ENCODE data around the gene SLC66A3.

The SLC66A3 gene

DNA sequence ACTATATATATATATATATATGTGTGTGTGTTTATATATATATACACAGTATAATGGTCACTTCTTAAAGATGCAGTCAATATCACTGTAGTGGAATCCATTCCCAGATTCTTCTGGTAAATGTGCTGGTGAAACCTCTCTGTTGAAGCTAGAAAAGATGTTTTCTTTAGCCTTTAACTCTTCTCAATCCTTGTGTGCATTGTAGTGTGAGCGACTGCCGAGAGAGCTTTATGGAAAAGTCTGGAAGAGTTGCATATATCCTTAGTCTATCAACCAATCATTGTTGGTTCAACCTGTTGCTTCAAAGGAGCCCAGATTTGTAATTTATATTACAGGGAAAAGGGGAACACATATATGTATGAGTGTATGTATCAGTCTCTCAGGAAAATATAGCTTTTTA lies 27.7 kb downstream of the SLC66A3 start:
- H3K36me3 ChIP-seq, result no peaks in the 10 kb centered on the region; the same call in 1 of the 2 replicates

DNA sequence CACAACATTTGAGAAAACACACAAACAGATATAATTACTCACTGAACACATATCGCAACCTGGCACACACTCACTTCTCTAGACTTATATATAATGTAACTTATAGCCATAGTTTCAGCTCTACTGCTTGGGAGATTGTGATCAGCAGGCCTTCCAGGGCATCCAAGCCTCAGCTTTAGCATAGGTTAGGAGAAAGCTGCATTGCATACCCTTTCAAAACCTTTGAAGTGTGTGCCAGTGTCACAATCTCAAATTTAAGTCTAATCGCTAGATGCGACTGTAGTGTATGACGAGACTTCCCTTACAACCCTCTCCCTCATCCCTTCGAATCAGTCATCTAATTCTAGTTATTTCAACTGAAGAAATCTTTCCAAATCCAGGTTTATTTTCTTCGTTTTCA lies 30.9 kb downstream of the SLC66A3 start:
- no peak for DNase-seq
- peaks cover 6% of the 10 kb centered on the region; the same call in 1 of the 2 replicates for H3K4me1 ChIP-seq

More for the DNA sequence above, 27.7 kb downstream of the SLC66A3 start:
- DNase-seq, result no peak
- TF ChIP-seq, protein P1, sequence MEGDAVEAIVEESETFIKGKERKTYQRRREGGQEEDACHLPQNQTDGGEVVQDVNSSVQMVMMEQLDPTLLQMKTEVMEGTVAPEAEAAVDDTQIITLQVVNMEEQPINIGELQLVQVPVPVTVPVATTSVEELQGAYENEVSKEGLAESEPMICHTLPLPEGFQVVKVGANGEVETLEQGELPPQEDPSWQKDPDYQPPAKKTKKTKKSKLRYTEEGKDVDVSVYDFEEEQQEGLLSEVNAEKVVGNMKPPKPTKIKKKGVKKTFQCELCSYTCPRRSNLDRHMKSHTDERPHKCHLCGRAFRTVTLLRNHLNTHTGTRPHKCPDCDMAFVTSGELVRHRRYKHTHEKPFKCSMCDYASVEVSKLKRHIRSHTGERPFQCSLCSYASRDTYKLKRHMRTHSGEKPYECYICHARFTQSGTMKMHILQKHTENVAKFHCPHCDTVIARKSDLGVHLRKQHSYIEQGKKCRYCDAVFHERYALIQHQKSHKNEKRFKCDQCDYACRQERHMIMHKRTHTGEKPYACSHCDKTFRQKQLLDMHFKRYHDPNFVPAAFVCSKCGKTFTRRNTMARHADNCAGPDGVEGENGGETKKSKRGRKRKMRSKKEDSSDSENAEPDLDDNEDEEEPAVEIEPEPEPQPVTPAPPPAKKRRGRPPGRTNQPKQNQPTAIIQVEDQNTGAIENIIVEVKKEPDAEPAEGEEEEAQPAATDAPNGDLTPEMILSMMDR (IDR thresholded peaks at IDR 0.05; ENCODE audit: low read depth, low read length), result no peak
- no peaks in the 10 kb centered on the region for H3K27me3 ChIP-seq
- H3K9me3 ChIP-seq, result no peaks in the 10 kb centered on the region
- H3K4me3 ChIP-seq (ENCODE audit: low read depth, low read length), result no peak overlapping the region
- peaks cover 10% of the 10 kb centered on the region for H3K4me1 ChIP-seq

DNA sequence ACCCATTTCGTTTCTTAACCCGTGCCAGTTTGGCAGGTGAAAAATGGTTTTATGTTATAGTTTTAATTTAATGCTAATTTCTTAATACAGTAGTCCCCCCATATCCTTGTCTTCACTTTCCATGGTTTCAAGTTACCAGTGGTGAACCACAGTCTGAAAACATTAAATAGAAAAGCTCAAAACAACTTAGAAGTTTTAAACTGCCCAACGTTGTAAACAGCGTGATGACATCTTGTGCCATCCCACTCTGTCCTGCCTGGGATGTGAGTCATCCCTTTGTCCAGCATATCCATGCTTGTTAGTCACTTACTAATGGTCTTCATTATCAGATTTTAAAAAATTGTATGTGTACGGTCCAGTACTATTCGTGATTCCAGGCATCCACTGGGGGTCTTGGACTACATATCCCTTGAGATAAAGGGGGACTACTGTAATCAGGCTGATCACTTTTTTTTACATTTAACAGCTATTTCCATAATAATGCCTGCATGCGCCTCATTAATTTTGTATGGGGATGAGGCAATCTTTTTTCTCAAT lies 31.9 kb downstream of the SLC66A3 start:
- Histone ChIP-seq H3K4me3 (ENCODE audit: low read depth, low read length) (no peak overlapping the region), H3K4me1 (peaks cover 6% of the 10 kb centered on the region; the same call in 1 of the 2 replicates), H3K36me3 (peaks cover 10% of the 10 kb centered on the region), H3K27me3 (no peaks in the 10 kb centered on the region), H3K9me3 (no peaks in the 10 kb centered on the region)
- DNase-seq, result peak; percentile 29
- TF ChIP-seq, protein P1 (IDR thresholded peaks at IDR 0.05; ENCODE audit: low read depth, low read length), result no peak

More for the DNA sequence above, 30.9 kb downstream of the SLC66A3 start:
- no peaks in the 10 kb centered on the region for H3K9me3 ChIP-seq
- peaks cover 3% of the 10 kb centered on the region; the same call in 1 of the 2 replicates for H3K36me3 ChIP-seq
- H3K4me3 ChIP-seq (ENCODE audit: low read depth, low read length), result no peak overlapping the region
- TF ChIP-seq, protein P1 (IDR thresholded peaks at IDR 0.05; ENCODE audit: low read depth, low read length), result no peak
- H3K27me3 ChIP-seq, result no peaks in the 10 kb centered on the region

DNA sequence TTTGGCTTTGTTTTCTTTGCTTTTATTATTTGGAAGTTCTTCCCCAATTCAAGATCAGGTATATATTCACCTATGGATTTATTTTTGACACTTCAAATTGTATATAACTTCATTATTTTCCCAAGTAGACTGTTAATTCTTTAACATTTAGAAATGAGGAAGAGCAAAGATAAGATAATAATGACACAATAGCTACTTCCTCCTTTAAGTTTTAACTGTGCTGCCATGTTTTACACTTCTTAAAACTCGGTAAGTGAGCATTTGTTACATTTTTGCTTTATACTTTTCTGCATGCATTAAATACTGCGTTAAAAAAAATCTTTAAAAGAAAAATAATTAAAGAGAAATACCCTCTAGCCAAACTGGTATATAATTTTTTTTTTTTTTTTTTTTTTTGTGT lies 32.5 kb downstream of the SLC66A3 start:
- Histone ChIP-seq H3K4me1 (peaks cover 6% of the 10 kb centered on the region; the same call in 1 of the 2 replicates), H3K9me3 (no peaks in the 10 kb centered on the region), H3K27me3 (no peaks in the 10 kb centered on the region), H3K4me3 (ENCODE audit: low read depth, low read length) (no peak overlapping the region), H3K36me3 (peaks cover 14% of the 10 kb centered on the region)
- TF ChIP-seq, protein P1 (IDR thresholded peaks at IDR 0.05; ENCODE audit: low read depth, low read length), result no peak
- DNase-seq, result no peak

DNA sequence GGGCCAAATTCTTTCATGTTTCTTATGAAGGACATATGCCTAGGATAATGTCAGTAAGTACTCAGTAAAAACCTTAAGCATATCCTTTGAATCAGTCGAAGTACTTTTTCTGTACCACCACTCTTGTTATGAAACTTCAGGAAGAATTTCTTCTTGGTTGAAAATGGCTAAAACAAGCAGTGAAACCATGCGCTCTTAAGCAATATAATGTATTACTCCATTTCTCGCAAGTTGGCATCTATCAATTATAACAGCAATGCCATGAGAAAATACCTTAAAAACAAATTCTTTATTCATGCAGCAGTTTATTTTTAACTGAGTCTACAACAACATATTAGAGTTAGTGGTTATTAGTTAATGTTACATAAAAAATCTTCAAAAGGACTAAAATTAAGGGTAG lies 41.0 kb downstream of the SLC66A3 start:
- Histone ChIP-seq H3K27me3 (no peaks in the 10 kb centered on the region), H3K4me1 (no peaks in the 10 kb centered on the region), H3K9me3 (no peaks in the 10 kb centered on the region), H3K4me3 (ENCODE audit: low read depth, low read length) (no peak overlapping the region), H3K36me3 (peaks cover 24% of the 10 kb centered on the region)
- TF ChIP-seq, protein P1 (IDR thresholded peaks at IDR 0.05; ENCODE audit: low read depth, low read length), result no peak
- DNase-seq, result no peak

DNA sequence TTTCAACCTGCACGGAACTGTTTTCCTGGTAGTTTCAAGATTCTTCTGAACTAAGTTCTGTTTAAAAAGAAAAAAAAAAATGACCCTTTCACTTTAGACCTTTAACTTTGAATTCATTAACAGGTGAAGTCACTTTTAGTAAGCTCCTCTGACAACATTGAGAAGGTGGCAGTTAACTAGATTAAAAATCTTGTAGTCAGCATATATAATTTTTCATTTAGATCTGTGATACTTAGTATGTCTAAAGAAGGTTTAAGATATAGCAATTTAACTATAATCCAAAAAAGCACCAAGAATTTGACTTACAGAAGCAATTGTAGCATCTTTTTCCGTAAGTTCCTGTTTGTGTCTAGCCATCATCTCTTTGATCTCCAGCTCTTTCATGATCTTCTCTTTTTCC lies 45.4 kb downstream of the SLC66A3 start:
- Histone ChIP-seq H3K36me3 (peaks cover 16% of the 10 kb centered on the region), H3K27me3 (no peaks in the 10 kb centered on the region), H3K9me3 (no peaks in the 10 kb centered on the region), H3K4me1 (peaks cover 4% of the 10 kb centered on the region), H3K4me3 (ENCODE audit: low read depth, low read length) (no peak overlapping the region)
- TF ChIP-seq, protein P1 (IDR thresholded peaks at IDR 0.05; ENCODE audit: low read depth, low read length), result no peak
- DNase-seq, result no peak

Measured in BE2C (cell line).